ENCODE data around the gene FAM76A. TPM values are rescaled to one million over a fixed set of nuclear protein-coding genes. Genes with fewer than 3 reads are reported as not detected.

Gene FAM76A
- total and polyA plus RNA-seq, 2 donors (not counting 3 experiments of a cell fraction or from before 2014, with no cell fraction given) = 1.8 to 12.8 TPM

DNA sequence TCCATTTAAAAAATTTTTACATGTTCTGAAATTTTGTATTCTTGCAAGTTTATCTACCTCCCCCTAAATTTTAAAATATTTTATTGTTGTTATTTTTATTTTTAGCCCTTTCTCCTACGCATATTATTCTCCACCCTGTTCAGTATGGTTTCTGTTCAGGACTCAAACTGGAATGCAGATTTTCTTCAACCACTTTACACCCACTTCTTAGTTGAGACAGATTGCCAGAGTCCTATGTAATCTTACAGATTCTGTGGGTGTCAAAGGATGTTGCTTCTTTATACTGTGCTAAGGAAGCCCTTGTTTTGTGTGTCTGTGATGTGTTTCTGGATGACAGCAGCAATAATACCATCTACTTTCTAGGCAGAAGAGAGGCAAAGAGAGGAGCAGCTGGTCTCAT is 84.1 kb downstream of the FAM76A start:
- DNase-seq (ENCODE audit: low read depth, low spot score) (no peak), FAIRE-seq (no peak)
- peaks cover 7 to 27% of the 10 kb centered on the region in 2 experiments for H3K36me3 ChIP-seq (ENCODE audit: control insufficient read depth in 2 of 2, extremely low read depth in 1 of 2, insufficient read depth in 2 of 2, low read length in 2 of 2)
- H3K27ac ChIP-seq (ENCODE audit: insufficient read depth, low read depth, low read length) = no peak overlapping the region
- intact Hi-C loops (cut with micrococcal nuclease) = no loop called here
- no peak overlapping the region for H3K4me2 ChIP-seq (ENCODE audit: insufficient read depth, low read length)
- H3K4me1 ChIP-seq (ENCODE audit: control insufficient read depth, extremely low read depth, insufficient read depth, low read length) = no peaks in the 10 kb centered on the region
- no peak for TF ChIP-seq JUN (IDR thresholded peaks at IDR 0.05; ENCODE audit: borderline replicate concordance, insufficient read depth, insufficient read length, low read depth)
- no peak for TF ChIP-seq GATA2 (IDR thresholded peaks at IDR 0.05; ENCODE audit: insufficient read depth, insufficient read length, low read depth, low read length)
- TF ChIP-seq, protein P1, sequence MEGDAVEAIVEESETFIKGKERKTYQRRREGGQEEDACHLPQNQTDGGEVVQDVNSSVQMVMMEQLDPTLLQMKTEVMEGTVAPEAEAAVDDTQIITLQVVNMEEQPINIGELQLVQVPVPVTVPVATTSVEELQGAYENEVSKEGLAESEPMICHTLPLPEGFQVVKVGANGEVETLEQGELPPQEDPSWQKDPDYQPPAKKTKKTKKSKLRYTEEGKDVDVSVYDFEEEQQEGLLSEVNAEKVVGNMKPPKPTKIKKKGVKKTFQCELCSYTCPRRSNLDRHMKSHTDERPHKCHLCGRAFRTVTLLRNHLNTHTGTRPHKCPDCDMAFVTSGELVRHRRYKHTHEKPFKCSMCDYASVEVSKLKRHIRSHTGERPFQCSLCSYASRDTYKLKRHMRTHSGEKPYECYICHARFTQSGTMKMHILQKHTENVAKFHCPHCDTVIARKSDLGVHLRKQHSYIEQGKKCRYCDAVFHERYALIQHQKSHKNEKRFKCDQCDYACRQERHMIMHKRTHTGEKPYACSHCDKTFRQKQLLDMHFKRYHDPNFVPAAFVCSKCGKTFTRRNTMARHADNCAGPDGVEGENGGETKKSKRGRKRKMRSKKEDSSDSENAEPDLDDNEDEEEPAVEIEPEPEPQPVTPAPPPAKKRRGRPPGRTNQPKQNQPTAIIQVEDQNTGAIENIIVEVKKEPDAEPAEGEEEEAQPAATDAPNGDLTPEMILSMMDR (IDR thresholded peaks at IDR 0.05; ENCODE audit: extremely low read depth in 1 of 2, insufficient read depth in 1 of 2, low read depth in 1 of 2, low read length in 2 of 2) = no peak
- no peak for TF ChIP-seq MYC (IDR thresholded peaks at IDR 0.05; ENCODE audit: low read depth, low read length)
- no peak for TF ChIP-seq FOS (IDR thresholded peaks at IDR 0.05; ENCODE audit: borderline replicate concordance, insufficient read depth, low read length)
- TF ChIP-seq POLR2A (IDR thresholded peaks at IDR 0.05; ENCODE audit: low read depth, low read length) = no peak
- no peak for TF ChIP-seq EZH2 (IDR thresholded peaks at IDR 0.05; ENCODE audit: borderline replicate concordance, low read depth, low read length, severe bottlenecking)
- no peak for TF ChIP-seq POLR2AphosphoS5 (IDR thresholded peaks at IDR 0.05; ENCODE audit: insufficient read depth, low read depth, low read length)
- TF ChIP-seq, protein P2, sequence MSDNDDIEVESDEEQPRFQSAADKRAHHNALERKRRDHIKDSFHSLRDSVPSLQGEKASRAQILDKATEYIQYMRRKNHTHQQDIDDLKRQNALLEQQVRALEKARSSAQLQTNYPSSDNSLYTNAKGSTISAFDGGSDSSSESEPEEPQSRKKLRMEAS (IDR thresholded peaks at IDR 0.05; ENCODE audit: insufficient read depth, insufficient read length) = no peak
- no peaks in the 10 kb centered on the region for H3K27me3 ChIP-seq (ENCODE audit: control insufficient read depth in 2 of 2, insufficient read depth in 2 of 2, low read length in 2 of 2)
- dilution Hi-C loops (cut with MboI; ENCODE audit: extremely low pct_ligation_motif_present, low sequenced_read_pairs) = no loop called here
- no peaks in the 10 kb centered on the region for H3K9me1 ChIP-seq (replicated peaks; ENCODE audit: control insufficient read depth, extremely low read depth, insufficient read depth, low read length)
- no peaks in the 10 kb centered on the region for H4K20me1 ChIP-seq (replicated peaks; ENCODE audit: control insufficient read depth, extremely low read depth, insufficient read depth, low read length)
- ChIA-PET CTCF (no interaction called here), POLR2A (no interaction called here)
- H3K4me3 ChIP-seq (replicated peaks in 1 of 3; ENCODE audit: insufficient read depth in 1 of 3, low read depth in 1 of 3, low read length in 3 of 3) = no peak overlapping the region
- H3K9ac ChIP-seq (replicated peaks; ENCODE audit: extremely low read depth, insufficient read depth, low read length) = no peak overlapping the region
- H3K9me3 ChIP-seq (replicated peaks; ENCODE audit: control insufficient read depth, insufficient read depth, low read length) = no peaks in the 10 kb centered on the region
- no peak overlapping the region for H2AFZ ChIP-seq (ENCODE audit: low read depth, low read length)
- H3K79me2 ChIP-seq (ENCODE audit: control insufficient read depth, insufficient read depth, low read length) = no peaks in the 10 kb centered on the region
- BruUV-seq (replicated peaks) = no TSS peak
